GM19025 (cell line): ENCODE results near the gene HEXD.

ENCODE experiments used
- ATAC-seq: cut with Tn5 transposase; IDR thresholded peaks from one replicate; pipeline ENCODE4 v1.9.1; 2021; ENCODE audit warnings: mild to moderate bottlenecking, low read depth, moderate library complexity; ENCODE audit not compliant: unreplicated experiment

The HEXD gene

DNA sequence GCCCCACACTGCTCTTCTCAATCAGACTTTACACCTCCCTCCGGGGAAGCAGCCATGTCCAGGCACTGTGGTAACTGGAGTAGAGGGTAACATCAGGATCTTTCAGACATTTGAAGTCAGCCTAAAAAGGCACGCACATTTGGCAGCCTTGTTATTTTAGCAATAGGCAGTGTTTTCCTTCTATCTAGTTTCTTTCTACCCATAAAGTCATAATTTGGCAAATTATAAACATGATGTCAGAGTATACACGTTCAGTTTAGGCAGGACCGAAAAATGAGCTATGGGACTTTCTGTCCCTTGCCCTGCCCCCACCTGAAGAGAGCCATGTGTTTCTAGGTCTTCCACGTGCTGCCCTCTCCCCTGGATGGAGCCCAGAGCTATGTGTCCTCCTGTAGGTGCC is 61.5 kb downstream of the HEXD start:
- no peak for ATAC-seq

DNA sequence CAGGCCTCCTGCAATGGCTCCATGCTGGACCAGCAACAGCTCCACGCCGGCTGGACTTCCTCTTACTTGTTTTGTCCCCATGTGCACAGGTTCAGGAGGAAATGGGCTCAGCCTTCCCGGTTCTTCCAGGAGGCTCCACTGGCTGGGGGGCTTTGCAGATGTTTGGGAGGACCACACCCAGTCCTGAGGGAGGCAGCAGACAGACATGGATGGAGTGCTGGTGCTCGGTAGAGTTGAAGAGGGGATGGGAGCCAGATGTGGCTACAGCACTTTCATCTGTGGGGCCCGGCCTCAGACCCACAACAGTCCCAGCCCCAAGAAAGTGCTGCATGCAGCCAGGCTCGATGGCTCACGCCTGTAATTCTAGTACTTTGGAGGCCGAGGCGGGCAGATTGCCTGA is 62.2 kb downstream of the HEXD start:
- no peak for ATAC-seq

GRCh38 chr17:82483204-82483660 is 65.1 kb downstream of the HEXD start:
- ATAC-seq: no peak

- no peak for ATAC-seq
Observed at GRCh38 chr17:82483836-82484235, 65.7 kb downstream of the HEXD start.

DNA sequence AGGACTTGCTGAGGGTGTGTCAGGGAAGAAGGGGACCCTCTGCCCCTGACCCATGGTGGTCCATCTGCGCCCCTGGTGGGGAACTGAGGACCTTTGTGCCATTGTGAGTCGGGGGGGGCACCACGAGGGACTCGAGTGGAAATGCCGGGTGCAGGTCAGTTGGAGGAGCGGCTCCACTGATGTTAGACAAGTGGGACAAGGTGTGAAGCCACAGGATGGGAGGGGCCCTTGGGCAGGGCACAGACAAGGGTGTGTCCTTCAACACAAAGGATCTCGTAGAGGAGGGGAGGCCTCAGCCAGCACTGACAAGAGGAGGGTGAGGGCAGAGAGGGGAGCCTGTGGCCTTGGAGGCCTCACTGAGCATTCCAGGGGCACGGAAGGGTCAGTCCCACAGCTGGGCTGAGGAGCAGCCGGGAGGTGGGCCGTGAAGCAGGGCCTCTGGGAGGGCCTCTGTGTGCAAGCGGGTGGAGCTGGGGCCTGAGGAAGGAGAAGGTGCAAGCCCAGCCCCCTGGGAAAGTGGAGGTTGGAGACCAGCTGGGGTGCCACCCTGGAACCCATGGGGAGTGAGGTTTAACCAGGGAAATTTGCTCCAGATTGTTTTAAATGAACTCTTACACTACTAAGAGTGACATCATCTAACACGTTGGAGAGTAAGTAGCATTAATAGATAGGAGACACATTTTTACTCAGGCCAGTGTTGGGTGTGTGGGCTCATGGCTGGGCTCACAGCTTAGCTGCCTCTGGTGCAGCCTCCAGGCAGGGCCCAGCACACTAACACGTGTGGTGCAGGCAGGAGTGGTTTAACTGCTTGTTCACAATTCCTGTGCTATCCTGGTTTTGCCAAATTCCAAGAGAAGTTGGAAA is 68.3 kb downstream of the HEXD start:
- no peak for ATAC-seq

DNA sequence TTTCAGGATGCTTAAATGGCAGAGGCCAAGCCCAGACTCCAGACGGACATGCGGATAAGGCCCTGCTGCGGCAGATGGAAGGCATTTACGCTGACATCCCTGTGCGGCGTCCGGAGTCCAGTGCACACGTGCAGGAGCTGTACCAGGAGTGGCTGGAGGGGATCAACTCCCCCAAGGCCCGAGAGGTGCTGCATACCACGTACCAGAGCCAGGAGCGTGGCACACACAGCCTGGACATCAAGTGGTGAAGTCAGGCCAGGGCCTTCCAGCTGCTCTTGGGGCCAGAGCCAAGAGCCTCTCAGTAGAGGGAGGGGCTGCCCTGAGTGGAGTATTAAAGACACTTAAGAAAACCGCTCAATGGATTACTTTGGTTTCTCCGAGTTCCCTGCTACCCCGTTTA is 69.8 kb downstream of the HEXD start:
- no peak for ATAC-seq

GRCh38 chr17:82489117-82489516 is 71.0 kb downstream of the HEXD start:
- no peak for ATAC-seq

- no peak for ATAC-seq
Observed at GRCh38 chr17:82489851-82490511, 71.8 kb downstream of the HEXD start.

DNA sequence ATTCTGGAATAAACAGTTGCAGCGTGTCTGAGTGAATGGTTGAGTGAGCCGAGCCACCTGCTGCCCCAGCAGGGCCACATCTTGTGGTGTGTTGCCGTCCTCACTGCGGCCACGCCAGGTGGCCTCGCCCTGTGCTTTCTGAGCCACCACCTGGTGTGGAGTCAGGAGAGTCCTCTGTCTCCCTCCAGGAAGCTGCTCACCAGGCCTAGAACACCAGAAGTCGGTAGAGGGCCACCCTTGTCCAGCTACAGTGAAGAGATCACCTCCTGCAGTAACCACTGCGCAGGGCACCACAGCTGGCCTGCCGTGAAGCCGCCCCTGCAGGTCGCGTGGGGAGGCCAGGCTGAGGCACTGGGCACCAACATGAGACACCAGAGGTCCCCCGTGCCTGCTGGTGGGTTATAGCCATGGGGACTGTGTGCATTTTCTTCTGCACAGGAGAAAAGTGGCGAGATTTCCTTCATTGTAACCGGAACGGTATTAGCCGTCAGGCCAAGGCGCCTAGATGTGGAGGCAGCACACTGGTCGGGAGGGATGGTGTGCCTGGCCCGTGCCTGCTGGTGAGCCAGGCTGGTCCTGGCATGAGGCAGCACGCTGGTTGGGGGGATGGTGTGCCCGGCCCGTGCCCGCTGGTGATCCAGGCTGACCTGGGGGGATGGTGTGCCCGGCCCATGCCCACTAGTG is 72.5 kb downstream of the HEXD start:
- ATAC-seq: no peak

DNA sequence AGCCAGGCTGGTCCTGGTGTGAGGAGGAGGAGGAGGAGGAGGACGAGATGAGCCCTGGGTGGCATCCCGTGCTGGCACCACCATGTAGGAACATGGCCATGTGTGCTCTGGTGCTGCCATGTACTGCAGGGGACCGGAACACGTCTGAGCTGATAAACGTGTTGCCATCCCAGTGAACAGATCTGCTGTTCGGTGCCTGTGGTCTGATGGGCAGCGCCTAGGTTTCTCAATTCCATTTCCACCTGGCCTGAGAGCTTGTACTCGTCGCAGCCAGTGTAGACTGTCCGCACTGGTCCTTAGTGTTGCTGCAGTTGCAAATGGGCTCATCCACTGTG is 73.0 kb downstream of the HEXD start:
- no peak for ATAC-seq

DNA sequence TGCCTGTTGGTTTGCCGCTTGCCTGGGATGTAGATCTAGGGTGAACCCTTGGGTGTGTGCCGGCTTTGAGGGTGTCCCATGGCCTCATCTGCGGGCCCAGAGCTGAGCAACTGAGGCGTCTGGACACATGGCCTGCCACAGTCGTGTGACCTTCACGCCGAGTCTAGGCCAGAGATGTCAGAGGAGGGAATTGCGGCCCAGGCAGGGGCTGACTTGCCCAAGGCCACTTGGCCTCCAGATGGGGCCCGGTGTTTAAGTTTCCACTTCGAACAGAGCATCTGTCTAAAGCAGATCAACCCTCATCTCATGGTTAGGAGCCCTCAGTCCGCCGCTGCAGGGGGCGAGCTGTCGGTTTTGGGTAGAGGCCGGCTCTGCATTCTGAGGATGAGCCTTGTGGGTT is 73.4 kb downstream of the HEXD start:
- ATAC-seq: no peak
